ELF-1 (cell line): ENCODE results near the gene SEPTIN5.

Source experiments
- DNase-seq: peaks from one replicate; pipeline ENCODE4 v3.0.0-alpha.2; 2016; ENCODE audit warnings: low read depth, low spot score

The SEPTIN5 gene

DNA sequence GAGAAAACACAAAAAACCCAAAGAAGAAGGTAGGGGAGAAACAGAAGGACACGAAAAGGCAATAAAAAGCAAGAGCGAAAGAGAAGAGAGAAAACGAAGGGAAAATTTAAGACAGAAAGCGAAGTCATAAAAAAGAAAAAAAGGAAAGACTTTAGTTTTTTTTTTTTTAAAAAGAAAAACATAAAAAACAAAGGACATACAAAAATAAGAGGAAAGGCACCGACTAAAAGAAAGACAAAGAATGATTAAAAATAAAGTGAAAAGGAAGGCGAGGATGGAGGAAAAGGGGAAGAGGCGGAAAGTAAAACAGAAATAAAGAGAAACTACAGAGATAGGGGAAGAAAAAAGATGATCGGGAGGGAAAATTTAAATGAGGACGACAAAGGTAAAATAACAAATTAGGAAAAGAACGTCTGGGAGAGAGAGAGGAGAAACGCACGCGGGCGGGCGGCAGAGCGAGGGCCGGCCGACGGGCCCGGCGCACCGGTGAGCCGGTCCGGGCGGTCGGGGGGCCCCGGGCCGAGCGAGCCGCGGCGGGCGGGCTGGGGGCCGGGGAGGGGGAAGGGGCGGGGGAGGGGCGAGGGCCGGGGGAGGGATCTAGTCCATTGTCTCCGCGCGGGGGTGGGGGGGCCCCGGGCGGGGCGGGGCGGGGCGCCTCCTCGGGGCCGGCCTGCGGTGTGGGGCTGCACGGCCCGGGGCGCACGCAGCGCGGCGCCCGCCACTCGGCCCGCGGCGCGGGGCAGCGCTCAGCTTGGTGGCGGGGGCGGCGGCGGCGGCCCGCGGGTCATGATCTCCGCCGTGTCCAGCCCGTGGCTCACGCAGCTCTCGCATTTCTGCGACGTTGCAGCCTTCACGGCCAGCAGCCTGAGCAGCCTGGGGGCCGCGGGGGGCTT is 46.0 kb downstream of the SEPTIN5 start, which contains the start of gene TBX1:
Gene TBX1, plus strand, starts transcription at position 721 of the 893 bp plus-strand sequence. Its CDS starts 66 bp downstream, at position 787.
- DNase-seq = no peak

DNA sequence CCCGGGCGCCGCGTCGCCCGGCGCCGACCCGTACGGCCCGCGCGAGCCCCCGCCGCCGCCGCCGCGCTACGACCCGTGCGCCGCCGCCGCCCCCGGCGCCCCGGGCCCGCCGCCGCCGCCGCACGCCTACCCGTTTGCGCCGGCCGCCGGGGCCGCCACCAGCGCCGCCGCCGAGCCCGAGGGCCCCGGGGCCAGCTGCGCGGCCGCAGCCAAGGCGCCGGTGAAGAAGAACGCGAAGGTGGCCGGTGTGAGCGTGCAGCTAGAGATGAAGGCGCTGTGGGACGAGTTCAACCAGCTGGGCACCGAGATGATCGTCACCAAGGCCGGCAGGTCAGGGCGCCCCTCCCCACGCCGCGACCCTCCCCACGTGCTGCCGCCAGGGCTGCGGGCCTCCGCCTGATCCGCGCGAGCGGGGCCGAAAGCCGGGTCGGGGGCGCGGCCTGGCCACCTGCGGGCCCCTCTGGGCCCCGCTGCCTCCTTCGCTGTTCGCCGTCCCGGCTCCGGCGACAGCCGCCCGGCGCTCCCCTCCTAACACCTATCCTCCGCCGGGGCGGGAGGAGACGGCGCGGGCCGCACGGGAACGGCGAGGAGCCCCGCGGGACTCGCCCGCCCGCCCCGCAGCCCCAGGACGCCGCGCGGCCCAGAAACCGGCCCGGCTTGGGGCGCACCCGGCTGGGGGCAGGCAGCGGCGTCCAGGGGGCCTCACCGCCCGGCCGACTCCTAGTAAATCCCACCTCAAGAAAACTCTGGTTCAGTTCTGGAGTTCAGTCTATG is 46.8 kb downstream of the SEPTIN5 start:
- DNase-seq = no peak

DNA sequence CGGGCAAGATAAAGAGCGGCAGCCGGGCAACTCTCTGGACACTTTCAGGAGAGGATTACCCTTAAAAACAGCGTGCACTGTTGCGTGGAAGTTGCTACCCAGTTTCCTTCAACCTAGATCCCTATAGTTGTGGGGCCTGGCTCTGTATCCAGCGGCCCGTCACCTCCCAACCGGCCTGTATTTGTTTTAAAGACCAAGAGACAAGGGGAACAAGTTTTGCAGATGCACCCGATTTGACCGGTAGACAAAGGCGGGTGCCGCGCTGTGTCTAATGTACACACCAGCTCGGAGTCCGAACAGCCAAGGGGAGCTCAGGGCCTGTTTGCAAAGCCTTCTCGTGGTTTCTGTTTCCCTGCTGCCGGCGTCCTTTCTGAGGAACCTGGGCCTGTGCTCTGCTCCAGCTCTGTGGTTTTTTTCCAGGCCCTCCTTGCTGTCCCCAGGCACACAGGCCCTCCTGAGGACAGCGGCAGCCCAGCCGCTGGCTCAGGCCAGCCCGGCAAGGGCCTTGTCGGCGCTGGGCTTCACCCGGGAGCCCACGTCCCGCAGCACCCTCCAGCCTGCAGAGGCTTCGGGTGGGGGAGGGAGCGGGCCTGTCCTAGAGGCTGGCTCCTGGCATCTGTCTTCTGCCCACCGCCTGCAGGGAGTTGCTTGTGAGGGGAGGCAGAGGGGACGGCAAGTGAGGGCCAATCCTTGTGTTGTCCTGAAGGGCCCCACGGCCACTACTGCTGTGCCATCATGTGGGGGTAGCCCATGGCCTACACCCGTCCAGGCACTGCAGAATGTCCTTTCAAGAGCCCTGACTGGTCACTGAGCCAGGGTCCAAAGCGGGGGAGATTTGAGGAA is 47.6 kb downstream of the SEPTIN5 start:
- DNase-seq = peak; percentile 77

DNA sequence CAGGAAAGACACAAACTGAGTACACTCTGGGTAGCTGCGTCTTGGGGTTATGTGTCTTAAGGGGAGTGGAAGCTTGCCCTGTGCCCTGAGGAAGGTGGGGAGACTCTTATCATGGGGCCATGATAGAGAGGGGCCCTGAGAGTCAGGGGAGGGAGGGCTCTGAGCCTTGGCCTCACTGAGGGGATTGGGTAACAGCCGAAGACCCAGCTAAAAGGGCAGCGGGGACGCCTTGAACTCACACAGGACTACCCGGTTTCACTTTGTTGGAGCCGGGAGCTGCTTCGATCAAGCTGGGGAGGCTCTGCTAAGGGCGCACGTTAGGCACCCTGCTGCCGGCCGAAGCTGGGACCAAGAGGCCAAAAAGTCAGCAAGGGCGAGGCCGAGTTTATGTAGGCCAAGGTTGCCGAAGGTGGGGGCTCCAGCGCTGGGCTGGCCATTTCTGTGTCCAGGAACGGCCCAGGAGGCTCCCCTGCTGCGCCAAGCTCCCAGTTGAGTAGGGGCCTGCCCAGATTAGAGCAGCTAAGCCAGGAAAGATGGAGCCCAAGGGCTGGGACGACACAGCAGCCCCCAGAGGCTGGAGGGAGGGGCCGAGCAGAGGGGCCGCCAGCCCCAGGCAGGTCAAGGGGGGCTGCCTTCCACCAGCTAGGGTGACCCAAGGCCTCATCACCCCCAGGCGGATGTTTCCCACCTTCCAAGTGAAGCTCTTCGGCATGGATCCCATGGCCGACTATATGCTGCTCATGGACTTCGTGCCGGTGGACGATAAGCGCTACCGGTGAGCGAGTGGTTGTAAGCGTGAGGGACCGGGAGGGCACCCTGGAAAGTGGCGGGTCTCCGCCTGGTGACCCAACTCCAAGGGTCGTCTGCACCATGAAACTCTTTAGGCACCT is 48.5 kb downstream of the SEPTIN5 start:
- no peak for DNase-seq

DNA sequence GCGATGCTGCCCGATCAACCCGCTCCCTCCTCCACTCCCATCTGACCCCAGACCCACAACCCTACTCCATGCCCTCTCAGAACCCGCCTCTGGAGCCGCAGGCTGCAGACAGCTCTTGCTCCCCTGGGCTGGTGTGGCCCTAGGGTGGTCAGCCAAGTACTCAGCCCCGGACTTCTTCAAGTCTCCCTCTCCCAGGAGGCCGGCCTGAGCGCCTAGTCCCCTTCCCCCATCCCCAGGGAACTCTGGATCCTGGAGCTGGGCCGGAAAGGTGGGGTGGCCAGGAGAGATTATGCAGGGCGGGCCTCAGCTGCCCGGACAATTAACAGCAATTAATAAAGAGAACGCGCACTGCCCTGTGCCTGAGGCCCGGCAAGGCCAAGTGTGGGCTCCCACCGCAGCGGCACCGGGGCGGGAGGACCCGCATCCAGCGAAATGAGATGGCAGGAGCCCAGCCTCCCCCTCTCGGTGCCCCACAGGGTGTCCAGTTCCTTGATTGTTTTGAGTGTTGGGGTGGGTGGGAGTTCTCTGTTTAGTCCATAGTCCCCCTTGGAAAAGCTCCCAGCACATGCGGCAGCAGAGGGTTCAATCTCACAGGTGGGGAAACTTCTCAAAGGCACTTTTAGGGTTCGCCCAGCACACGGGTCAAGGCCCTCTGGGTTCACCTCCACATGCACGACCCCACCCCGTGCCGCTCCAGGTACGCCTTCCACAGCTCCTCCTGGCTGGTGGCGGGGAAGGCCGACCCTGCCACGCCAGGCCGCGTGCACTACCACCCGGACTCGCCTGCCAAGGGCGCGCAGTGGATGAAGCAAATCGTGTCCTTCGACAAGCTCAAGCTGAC is 49.4 kb downstream of the SEPTIN5 start:
- no peak for DNase-seq

DNA sequence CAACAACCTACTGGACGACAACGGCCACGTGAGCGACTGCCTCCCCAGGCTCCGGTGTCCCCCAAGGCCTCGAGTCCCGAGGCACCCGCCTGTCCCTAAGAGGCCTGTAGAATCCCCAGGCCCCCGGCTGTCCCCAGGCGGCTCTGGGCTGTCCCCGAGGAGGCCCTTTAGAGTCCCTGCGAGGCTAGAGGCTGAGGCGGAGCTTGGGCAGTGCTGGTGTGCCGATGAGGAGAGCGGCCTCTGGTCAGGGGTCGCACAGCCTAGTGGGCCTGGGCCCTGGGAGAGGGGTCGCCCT is 49.9 kb downstream of the SEPTIN5 start:
- DNase-seq = no peak

DNA sequence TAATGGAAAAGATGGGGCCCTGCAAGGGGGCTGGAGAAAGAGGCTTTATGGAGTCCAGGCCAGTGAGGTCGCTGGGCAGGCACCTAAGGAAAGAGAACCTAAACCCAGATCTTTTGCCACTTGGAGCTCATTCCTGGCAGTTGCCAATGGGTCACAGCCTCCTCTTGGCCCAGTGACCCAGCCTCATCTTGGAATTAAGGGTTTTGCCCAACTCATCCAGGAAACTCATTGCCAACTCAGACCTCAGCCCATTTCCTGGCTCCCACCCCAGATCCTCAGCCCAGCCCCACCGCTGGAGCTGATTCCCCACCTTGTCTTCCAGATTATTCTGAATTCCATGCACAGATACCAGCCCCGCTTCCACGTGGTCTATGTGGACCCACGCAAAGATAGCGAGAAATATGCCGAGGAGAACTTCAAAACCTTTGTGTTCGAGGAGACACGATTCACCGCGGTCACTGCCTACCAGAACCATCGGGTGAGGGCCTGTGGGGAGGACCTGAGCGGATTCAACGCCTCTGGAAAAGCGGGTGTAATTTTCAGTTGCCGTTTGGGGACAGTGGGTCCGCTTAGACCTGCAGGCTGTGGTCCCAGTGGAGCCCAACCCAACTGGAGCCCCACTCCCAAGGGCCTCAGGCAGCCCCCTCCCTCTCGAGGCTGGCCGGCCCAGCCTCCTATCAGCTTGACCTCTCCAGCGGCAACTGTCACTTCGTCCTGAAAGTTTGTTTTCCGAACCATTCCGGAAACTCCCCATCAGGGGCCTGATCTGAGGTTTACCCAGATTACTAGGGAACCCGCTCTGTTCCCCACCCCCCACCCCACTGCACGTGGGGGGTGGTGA is 50.6 kb downstream of the SEPTIN5 start:
- no peak for DNase-seq

DNA sequence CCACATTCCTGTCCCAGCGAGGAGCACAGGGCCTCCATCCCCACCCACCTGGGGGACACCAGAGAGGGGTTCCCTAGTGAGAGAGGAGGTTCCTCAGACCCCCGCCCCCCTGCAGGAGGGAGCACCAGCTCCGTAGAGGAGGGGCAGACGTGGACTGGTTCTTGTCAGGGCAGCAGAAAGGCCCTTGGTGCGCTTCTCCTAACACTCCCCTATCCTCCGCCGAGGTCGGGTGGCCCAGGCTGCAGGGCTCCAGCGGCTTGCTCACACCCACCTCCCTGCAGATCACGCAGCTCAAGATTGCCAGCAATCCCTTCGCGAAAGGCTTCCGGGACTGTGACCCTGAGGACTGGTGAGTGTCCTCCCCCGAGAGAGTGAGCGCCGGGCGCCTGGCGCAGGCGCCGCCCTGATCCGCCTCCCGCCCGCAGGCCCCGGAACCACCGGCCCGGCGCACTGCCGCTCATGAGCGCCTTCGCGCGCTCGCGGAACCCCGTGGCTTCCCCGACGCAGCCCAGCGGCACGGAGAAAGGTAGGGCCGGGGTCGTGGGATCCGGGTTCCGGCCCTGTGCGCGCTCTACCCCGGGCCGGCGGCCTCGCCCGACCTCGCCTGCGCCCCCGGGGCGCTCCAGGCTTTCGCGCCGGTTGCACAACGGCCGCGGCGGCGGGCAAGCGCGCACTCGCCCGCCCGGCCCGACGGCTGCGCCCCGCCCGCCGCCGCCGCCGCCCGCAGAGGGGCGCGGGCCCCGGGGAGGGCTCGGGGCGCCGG is 51.4 kb downstream of the SEPTIN5 start:
- no peak for DNase-seq

DNA sequence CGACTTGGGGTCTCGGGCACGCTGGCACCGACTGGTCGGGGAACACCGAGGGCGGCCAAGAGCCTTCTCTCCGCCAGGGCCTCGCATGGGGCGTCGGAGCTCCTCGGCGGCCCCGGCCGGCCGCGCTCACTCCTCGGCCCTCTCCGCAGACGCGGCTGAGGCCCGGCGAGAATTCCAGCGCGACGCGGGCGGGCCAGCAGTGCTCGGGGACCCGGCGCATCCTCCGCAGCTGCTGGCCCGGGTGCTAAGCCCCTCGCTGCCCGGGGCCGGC is 51.9 kb downstream of the SEPTIN5 start:
- no peak for DNase-seq

DNA sequence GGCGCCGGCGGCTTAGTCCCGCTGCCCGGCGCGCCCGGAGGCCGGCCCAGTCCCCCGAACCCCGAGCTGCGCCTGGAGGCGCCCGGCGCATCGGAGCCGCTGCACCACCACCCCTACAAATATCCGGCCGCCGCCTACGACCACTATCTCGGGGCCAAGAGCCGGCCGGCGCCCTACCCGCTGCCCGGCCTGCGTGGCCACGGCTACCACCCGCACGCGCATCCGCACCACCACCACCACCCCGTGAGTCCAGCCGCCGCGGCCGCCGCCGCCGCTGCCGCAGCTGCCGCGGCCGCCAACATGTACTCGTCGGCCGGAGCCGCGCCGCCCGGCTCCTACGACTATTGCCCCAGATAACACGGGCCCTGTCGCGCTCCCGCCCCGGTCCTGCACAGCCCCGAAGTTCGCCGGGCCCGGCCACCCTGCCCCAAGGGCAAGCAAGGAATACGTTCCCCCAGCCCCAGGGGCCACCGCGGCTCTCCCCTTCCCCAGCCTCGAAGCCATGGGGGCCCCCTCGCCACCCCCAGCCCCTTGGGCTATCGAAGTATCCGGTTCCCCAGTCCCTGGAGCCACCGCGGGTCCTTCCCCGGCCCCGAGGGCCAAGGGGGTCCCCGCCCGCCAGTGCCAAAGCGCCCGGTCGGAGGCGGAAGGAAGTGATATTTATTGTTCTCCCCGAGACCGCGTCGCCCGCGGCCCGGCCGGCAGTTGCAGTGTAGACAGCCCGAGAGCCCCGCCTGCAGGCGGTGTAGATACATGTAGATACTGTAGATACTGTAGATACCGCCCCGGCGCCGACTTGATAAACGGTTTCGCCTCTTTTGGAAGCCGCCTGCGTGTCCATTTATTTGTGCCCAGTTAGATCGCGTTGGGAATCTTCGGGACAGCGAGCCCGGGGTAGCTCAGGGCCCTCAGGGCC is 52.5 kb downstream of the SEPTIN5 start:
- DNase-seq = peak; percentile 62

DNA sequence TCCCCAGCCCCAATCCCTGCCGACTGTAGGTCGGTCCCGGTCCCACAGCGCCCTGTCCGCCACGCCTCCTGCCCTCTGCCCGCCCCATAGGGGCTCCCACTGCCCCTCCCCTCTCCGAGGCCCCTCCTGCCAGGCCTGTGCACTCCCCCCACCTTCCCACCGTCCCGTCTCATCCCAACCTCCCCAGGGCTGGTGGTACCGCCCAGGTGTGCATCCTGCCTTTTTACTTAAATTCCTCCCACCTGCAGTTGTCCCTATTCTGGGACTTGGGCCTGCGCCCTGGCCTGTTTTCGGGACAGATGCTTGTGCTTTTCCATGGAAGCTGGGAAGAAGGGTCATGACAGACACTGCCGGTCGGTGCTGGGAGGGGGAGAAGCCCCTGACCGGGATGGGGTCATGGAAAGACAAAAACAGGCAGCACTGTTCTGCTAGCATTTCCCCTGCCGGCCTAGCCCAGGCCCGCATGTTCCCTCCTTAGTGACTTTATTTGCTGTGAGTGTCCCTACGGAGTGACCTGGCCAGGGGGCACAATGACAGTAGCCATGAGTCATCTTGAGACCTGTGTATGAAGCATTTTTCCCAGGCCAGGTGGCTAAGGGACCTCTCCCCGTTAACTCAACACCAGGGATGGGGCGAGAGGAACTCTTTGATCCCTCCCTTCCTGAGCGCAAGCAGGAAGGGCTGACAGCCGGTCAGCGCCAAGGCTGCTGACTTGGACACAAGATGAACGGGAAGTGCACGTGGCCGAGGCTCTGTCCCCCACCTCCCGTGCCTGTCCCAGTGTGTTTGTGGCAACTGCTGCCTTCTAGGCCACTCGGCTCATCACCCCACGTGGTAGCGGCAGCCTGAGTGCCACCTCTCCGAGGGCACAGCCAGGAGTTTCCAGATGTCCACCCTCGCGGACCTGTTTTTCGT is 53.4 kb downstream of the SEPTIN5 start:
- no peak for DNase-seq

DNA sequence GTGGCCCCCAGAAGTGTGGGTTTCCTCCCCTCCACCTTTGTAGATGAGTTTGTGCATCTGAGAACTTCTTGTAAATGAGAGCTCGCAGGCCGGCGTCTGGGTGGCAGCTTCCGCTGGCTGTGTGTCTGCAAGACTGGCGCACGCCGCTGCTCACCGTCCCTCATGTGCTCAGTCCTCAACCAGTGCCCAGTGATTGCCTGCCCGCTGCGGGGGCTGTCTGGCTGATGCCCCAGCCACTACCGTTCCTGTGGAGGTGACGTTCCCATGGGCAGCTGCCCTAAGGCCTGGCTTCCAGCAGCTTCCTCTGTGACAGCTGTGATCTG is 55.1 kb downstream of the SEPTIN5 start:
- DNase-seq = no peak

DNA sequence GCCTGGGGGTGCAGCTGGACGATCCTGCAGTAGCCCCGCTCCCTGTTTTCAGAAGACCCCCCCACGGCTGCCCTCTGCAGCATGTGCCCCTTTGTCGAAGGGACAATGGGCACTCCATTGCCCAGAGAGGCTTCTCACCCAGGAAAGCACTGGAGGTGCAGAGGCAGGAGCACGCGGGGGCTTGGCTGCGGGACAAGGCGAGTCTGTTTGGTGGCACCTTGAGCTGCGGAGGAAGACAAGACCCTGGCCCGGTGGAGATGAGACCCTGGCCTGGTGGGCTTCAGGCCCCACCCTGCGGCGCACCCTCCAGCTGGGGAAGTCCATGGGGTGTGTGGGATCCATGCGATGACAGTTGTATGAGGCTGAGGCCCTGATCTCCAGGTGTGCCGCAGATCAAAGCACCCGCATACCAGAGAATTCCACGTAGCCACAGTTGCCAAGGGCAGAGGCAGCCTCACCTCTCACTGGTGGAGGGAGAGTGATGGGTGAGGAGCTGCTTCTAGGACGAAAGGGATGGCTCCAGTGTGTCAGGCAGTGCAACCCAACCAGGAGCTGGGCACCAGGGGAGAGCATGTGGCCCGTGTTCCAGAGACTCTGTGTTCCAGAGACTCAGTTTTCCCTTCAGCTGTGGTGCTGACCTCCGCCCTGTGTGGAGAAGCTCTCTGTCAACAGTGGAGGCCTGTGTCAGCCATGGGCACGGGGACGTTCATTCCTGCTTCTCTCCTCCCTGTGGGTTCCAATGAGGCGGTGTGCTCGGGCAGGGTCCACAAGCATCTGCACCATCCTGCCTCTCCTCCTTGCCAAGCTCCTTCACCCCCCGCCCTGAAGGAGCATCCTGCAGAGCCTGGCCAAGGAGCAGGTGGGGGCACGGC is 56.3 kb downstream of the SEPTIN5 start:
- no peak for DNase-seq

DNA sequence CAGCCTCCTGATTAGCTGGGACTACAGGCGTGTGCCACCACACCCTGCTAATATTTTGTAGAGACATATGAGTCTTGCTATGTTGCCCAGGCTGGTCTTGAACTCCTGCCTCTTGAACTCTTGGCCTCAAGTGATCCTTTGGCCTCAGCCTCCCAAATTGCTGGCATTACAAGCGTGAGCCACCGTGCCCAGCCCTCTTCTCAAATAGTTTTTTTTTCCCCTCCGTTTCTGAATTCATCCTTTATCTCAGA is 58.0 kb downstream of the SEPTIN5 start:
- DNase-seq = no peak
